ENCODE data around the gene HDAC8. TPM values are rescaled to one million over a fixed set of nuclear protein-coding genes. Genes with fewer than 3 reads are reported as not detected.

The HDAC8 gene
- total and polyA plus RNA-seq, 9 of the 15 experiments (the other 6 are each of a cell fraction or from before 2014, with no cell fraction given): 18.9 to 53.8 (median 28.7) TPM

GRCh38 chrX:72470117-72470516, 102.5 kb downstream of the HDAC8 start (continued):
- TF ChIP-seq TEAD4 (IDR thresholded peaks at IDR 0.05; ENCODE audit: low read length) (no peak), TEAD4 (CRISPR knock-in tag; IDR thresholded peaks at IDR 0.05; ENCODE audit: borderline replicate concordance) (no peak), MAX (CRISPR knock-in tag; IDR thresholded peaks at IDR 0.05) (no peak), ZNF589 (CRISPR knock-in tag; IDR thresholded peaks at IDR 0.05; ENCODE audit: low read depth) (no peak), ATF6 (CRISPR knock-in tag; IDR thresholded peaks at IDR 0.05) (no peak), ZNF449 (CRISPR knock-in tag; IDR thresholded peaks at IDR 0.05) (no peak), ZNF518B (CRISPR knock-in tag; IDR thresholded peaks at IDR 0.05) (no peak), BCL6 (CRISPR knock-in tag; IDR thresholded peaks at IDR 0.05) (no peak), NR2C1 (IDR thresholded peaks at IDR 0.05) (no peak), NR2C1 (tag; IDR thresholded peaks at IDR 0.05) (no peak), LARP7 (IDR thresholded peaks at IDR 0.05) (no peak), RAD51 (IDR thresholded peaks at IDR 0.05; ENCODE audit: borderline replicate concordance, low read depth) (no peak), NR1H2 (CRISPR knock-in tag; IDR thresholded peaks at IDR 0.05) (no peak), MAFG (tag; conservative IDR thresholded peaks at IDR 0.05) (0 out of 2 replicates have a peak, but pooled peaks have one; percentile 16), U2AF1 (optimal IDR thresholded peaks at IDR 0.05; ENCODE audit: low read depth, low read length) (no peak), RREB1 (CRISPR knock-in tag; IDR thresholded peaks at IDR 0.05) (no peak), CREBBP (IDR thresholded peaks at IDR 0.05; ENCODE audit: low read depth, low read length) (no peak)
